Body of pancreas (tissue), 4 donors: Measurements from ENCODE around the gene F10. TPM values are rescaled to one million over a fixed set of nuclear protein-coding genes. Genes with fewer than 3 reads are reported as not detected.

Experiments
- ATAC-seq: fragments of 150-250 bp; one replicate; pipeline ENCODE4 v1.9.1; 2016
- DNase-seq, 4 donors: peaks; one replicate each; pipeline ENCODE4 v3.0.0-alpha.2; 2019
- H3K27ac ChIP-seq, 4 donors: fragments of 200-600 bp; sonication (generic); 1 replicate in 3 of 4; 2 replicates in 1 of 4; pipeline versions ENCODE4 v1.5.1 to v1.6.1; 2016 to 2019; ENCODE audit warnings: mild to moderate bottlenecking in 1 of 4, mixed read lengths in 1 of 4, moderate library complexity in 1 of 4
- H3K27me3 ChIP-seq, 2 donors: fragments of 200-600 bp; sonication (generic); one replicate each; pipeline ENCODE4 v1.6.0; 2016; ENCODE audit warnings: mild to moderate bottlenecking in 1 of 2
- H3K36me3 ChIP-seq, 2 donors: fragments of 200-600 bp; sonication (generic); replicated peaks in 1 of 2; 2 replicates each; pipeline ENCODE4 v1.5.1; 2016; ENCODE audit warnings: low read depth in 2 of 2; ENCODE audit not compliant: insufficient read depth in 1 of 2
- H3K4me1 ChIP-seq: fragments of 200-600 bp; sonication (generic); one replicate; pipeline ENCODE4 v1.6.0; 2016
- H3K4me3 ChIP-seq, 2 donors: fragments of 200-600 bp; sonication (generic); 1 replicate in 1 of 2; 2 replicates in 1 of 2; pipeline ENCODE4 v1.5.1; 2016 to 2019
- H3K9me3 ChIP-seq, 3 donors: fragments of 200-600 bp; sonication (generic); 1 replicate in 2 of 3; 2 replicates in 1 of 3; pipeline ENCODE4 v1.5.1; 2016
- POLR2A ChIP-seq, 3 donors: fragments of 450-650 bp; IDR thresholded peaks; one replicate each; pipeline ENCODE4 v1.6.1; 2016; ENCODE audit warnings: antibody characterized with exemption in 3 of 3, mild to moderate bottlenecking in 2 of 3
- WGBS, 2 donors: methylation state at CpG; one replicate each; pipeline ENCODE4 v1.1.5; 2017; 5-methylcytosine and 5-hydroxymethylcytosine counted together
- intact Hi-C: fragments of 100-400 bp; cut with DNase I; formaldehyde crosslinking; loops from one replicate; pipeline ENCODE4 v1.15.1; 2023
- total RNA-seq, 2 donors: library from RNA; depleted of rRNA; stranded (reverse); fragments of >200 nt; gene quantifications; one replicate each; pipeline ENCODE4 v1.1.0, GENCODE V29; 2016
- TF ChIP-seq, protein P1 (sequence below), 7 experiments: fragments of 450-650 bp in 4 of 7; fragments of 200-600 bp in 3 of 7; sonication (generic) in 3 of 7; IDR thresholded peaks; one replicate each; pipeline ENCODE4 v1.5.1; 2016 to 2019; ENCODE audit warnings: antibody characterized with exemption in 7 of 7

The F10 gene
- total RNA-seq, 2 donors from 2014 or later = 2.3 to 6.7 TPM

DNA sequence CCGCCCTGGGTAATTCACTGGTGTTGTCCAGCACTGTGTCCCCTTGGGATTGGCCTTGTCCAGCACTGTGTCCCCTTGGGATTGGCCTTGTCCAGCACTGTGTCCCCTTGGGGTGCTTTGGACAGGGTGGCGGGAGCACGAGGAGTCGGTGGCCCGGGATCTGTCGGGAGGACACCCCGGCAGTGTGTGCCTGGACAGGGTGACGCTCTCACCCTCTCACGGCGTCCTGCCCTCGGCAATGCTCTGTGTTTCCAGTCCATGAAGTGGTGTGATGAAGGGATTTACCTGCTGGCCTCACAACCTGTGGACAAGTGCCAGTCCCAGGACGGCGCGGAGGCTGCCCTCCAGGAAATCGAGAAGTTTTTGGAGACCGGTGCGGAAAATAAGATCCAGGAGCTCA, 46.9 kb upstream of the F10 start:
- no peak for DNase-seq
- WGBS, 2 donors = 97% methylated on average over 13 to 17 of the region's 17 CpGs

GRCh38 chr13:113076681-113077401, 45.8 kb upstream of the F10 start:
- no peak for DNase-seq
- no peaks in the 10 kb centered on the region for H3K4me1 ChIP-seq
- no peaks in the 10 kb centered on the region for H3K27me3 ChIP-seq
- no peak overlapping the region for H3K4me3 ChIP-seq
- intact Hi-C loops = no loop called here
- no peaks in the 10 kb centered on the region for H3K9me3 ChIP-seq
- no peak overlapping the region for H3K27ac ChIP-seq
- TF ChIP-seq POLR2A (IDR thresholded peaks at IDR 0.05) = no peak
- TF ChIP-seq, protein P1, sequence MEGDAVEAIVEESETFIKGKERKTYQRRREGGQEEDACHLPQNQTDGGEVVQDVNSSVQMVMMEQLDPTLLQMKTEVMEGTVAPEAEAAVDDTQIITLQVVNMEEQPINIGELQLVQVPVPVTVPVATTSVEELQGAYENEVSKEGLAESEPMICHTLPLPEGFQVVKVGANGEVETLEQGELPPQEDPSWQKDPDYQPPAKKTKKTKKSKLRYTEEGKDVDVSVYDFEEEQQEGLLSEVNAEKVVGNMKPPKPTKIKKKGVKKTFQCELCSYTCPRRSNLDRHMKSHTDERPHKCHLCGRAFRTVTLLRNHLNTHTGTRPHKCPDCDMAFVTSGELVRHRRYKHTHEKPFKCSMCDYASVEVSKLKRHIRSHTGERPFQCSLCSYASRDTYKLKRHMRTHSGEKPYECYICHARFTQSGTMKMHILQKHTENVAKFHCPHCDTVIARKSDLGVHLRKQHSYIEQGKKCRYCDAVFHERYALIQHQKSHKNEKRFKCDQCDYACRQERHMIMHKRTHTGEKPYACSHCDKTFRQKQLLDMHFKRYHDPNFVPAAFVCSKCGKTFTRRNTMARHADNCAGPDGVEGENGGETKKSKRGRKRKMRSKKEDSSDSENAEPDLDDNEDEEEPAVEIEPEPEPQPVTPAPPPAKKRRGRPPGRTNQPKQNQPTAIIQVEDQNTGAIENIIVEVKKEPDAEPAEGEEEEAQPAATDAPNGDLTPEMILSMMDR (IDR thresholded peaks at IDR 0.05) = no peak
- WGBS, 2 donors = 94% methylated on average over 28 to 36 of the region's 39 CpGs
- peaks cover 0 to 22% of the 10 kb centered on the region in 2 donors for H3K36me3 ChIP-seq
- ATAC-seq = no peak

More for the DNA sequence above, 46.9 kb upstream of the F10 start:
- intact Hi-C loops = no loop called here
- H3K27me3 ChIP-seq = no peaks in the 10 kb centered on the region
- H3K27ac ChIP-seq = no peak overlapping the region
- peaks cover 0 to 22% of the 10 kb centered on the region in 2 donors for H3K36me3 ChIP-seq
- H3K4me3 ChIP-seq = no peak overlapping the region
- H3K4me1 ChIP-seq = no peaks in the 10 kb centered on the region
- no peak for ATAC-seq
- TF ChIP-seq POLR2A (IDR thresholded peaks at IDR 0.05) = no peak
- TF ChIP-seq, protein P1 (IDR thresholded peaks at IDR 0.05) = no peak
- no peaks in the 10 kb centered on the region for H3K9me3 ChIP-seq

DNA sequence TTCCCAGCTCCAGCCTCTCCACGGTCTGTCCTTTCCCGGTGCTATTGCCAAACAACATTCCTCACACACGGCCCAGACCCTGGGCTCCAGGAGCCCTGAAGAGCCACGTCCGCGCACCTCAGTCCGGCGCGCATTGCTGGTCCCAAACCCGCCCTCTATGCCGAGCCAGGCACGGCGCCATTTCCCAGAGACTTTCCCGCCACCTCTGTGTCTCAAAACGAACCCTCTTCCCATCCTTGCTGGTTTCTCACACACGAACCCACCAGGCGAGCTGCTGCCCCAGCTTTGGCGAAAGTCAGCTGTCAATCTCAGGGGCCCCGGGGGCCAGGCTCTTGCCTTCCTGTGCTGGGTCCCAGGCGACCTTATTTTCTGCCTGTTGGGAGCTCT, 45.0 kb upstream of the F10 start:
- Histone ChIP-seq H3K27ac (no peak overlapping the region), H3K4me1 (no peaks in the 10 kb centered on the region), H3K27me3 (no peaks in the 10 kb centered on the region), H3K4me3 (no peak overlapping the region), H3K9me3 (no peaks in the 10 kb centered on the region), H3K36me3 (peaks cover 0 to 22% of the 10 kb centered on the region in 2 donors)
- intact Hi-C loops = no loop called here
- ATAC-seq = no peak
- TF ChIP-seq, protein P1 (IDR thresholded peaks at IDR 0.05) = no peak
- TF ChIP-seq POLR2A (IDR thresholded peaks at IDR 0.05) = no peak
- DNase-seq = no peak
- WGBS, 2 donors = 82 to 91% methylated on average over 20 of the region's 20 CpGs

GRCh38 chr13:113077953-113078901, 44.4 kb upstream of the F10 start:
- ATAC-seq = no peak

More at GRCh38 chr13:113077953-113078901, 44.4 kb upstream of the F10 start:
- no peak for DNase-seq
- H3K4me1 ChIP-seq = no peaks in the 10 kb centered on the region
- no peaks in the 10 kb centered on the region for H3K27me3 ChIP-seq
- H3K9me3 ChIP-seq = no peaks in the 10 kb centered on the region
- 90 to 95% methylated on average over 7 to 38 of the region's 42 CpGs for WGBS, 2 donors
- H3K27ac ChIP-seq = no peak overlapping the region
- no peak overlapping the region for H3K4me3 ChIP-seq
- TF ChIP-seq POLR2A (IDR thresholded peaks at IDR 0.05) = no peak
- TF ChIP-seq, protein P1 (IDR thresholded peaks at IDR 0.05) = no peak
- intact Hi-C loops = no loop called here
- peaks cover 0 to 22% of the 10 kb centered on the region in 2 donors for H3K36me3 ChIP-seq
